K562 (cell line): ENCODE data around the gene SARS1. TPM values are rescaled to one million over a fixed set of nuclear protein-coding genes. Genes with fewer than 3 reads are reported as not detected.

Source experiments
- ARID1B ChIP-seq: fragments of 450-650 bp; IDR thresholded peaks from 2 replicates; pipeline ENCODE4 v1.6.1; 2016; ENCODE audit warnings: antibody characterized with exemption, mild to moderate bottlenecking, inconsistent platforms
- BRD4 ChIP-seq: fragments of 200-600 bp; sonication (generic); IDR thresholded peaks from 2 replicates; pipeline ENCODE4 v1.6.1; 2017; ENCODE audit warnings: inconsistent platforms
- C11orf30 ChIP-seq: fragments of 450-650 bp; IDR thresholded peaks from 2 replicates; pipeline ENCODE4 v1.6.1; 2016; ENCODE audit warnings: low read depth, mild to moderate bottlenecking
- CBFA2T3 ChIP-seq: fragments of 450-650 bp; IDR thresholded peaks from 2 replicates; pipeline ENCODE4 v1.6.1; 2017
- ESRRB ChIP-seq: fragments of 250-450 bp; sonication (Bioruptor Pico); IDR thresholded peaks from 2 replicates; pipeline ENCODE4 v1.5.0; 2020; ENCODE audit warnings: mild to moderate bottlenecking, moderate library complexity, borderline replicate concordance
- FOXA1 ChIP-seq: fragments of 450-650 bp; IDR thresholded peaks from 2 replicates; pipeline ENCODE4 v1.6.1; 2016; ENCODE audit warnings: mild to moderate bottlenecking, borderline replicate concordance
- GATAD2B ChIP-seq: fragments of 450-650 bp; IDR thresholded peaks from 2 replicates; pipeline ENCODE4 v1.6.1; 2017; ENCODE audit warnings: mild to moderate bottlenecking, borderline replicate concordance
- KLF6 ChIP-seq: fragments of 250-450 bp; sonication (Bioruptor Pico); IDR thresholded peaks from 2 replicates; pipeline ENCODE4 v1.4.0; 2020; ENCODE audit warnings: mild to moderate bottlenecking, moderate library complexity, borderline replicate concordance
- MCM3 ChIP-seq: fragments of 450-650 bp; IDR thresholded peaks from 2 replicates; pipeline ENCODE4 v1.6.1; 2016
- NFATC3 ChIP-seq: fragments of 450-650 bp; IDR thresholded peaks from 2 replicates; pipeline ENCODE4 v1.6.1; 2017; ENCODE audit warnings: mild to moderate bottlenecking
- PRPF4 ChIP-seq: fragments of 200-400 bp; formaldehyde crosslinking; IDR thresholded peaks from one replicate; pipeline ENCODE4 v1.6.1; 2017; ENCODE audit warnings: low read length, low read depth, mild to moderate bottlenecking; ENCODE audit not compliant: insufficient read depth, poor library complexity, severe bottlenecking
- RHOXF2B ChIP-seq: fragments of 250-450 bp; sonication (Bioruptor Pico); conservative IDR thresholded peaks from 2 replicates; pipeline ENCODE4 v1.5.1; 2021
- SLC30A9 ChIP-seq: fragments of 250-450 bp; sonication (Bioruptor Pico); IDR thresholded peaks from 2 replicates; pipeline ENCODE4 v1.8.0; 2022; ENCODE audit warnings: mild to moderate bottlenecking, moderate library complexity
- SP2 ChIP-seq: IDR thresholded peaks from 2 replicates; pipeline ENCODE4 v1.6.1; 2011; ENCODE audit warnings: mild to moderate bottlenecking, low read depth, low read length, moderate library complexity; ENCODE audit not compliant: poor library complexity, severe bottlenecking; ENCODE audit errors: extremely low read depth
- TAL1 ChIP-seq: fragments of 450-650 bp; IDR thresholded peaks from 2 replicates; pipeline ENCODE4 v1.6.1; 2016; ENCODE audit warnings: mild to moderate bottlenecking
- U2AF2 ChIP-seq: fragments of 200-400 bp; formaldehyde crosslinking; optimal IDR thresholded peaks from 2 replicates; pipeline ENCODE3; 2017; ENCODE audit warnings: low read depth, mild to moderate bottlenecking, low read length
- YBX1 ChIP-seq: fragments of 450-650 bp; IDR thresholded peaks from 2 replicates; pipeline ENCODE4 v1.7.1; 2016; ENCODE audit warnings: mild to moderate bottlenecking
- ZNF431 ChIP-seq: sonication (generic); formaldehyde crosslinking; IDR thresholded peaks from 2 replicates; pipeline ENCODE4 v1.8.0; 2022; ENCODE audit warnings: mild to moderate bottlenecking, missing genetic modification reagents
- polyA plus RNA-seq, 8 experiments: library from polyadenylated mRNA; depleted of rRNA in 4 of 8; stranded (reverse) in 5 of 8; unstranded in 3 of 8; fragments of >200 nt; fragmentation: Nextera tagmentation in 2 of 8; fragmentation: Illumina TruSeq in 1 of 8; extraction: Ambion mirVana in 2 of 8; extraction: Trizol in 1 of 8; gene quantifications; 2 replicates each; pipeline versions ENCODE4 v1.2.1 to v1.2.3, GENCODE V29; 2011 to 2014; ENCODE audit warnings: inconsistent platforms in 1 of 8, missing spikeins in 1 of 8
- total RNA-seq, 7 experiments: library from RNA; depleted of rRNA in 6 of 7; stranded (reverse); fragments of >200 nt in 6 of 7; fragmentation: Illumina TruSeq in 2 of 7; extraction: Trizol in 2 of 7; gene quantifications; 2 replicates each; pipeline versions ENCODE4 v1.2.1 to v1.2.3, GENCODE V29; 2011 to 2021; ENCODE audit warnings: low replicate concordance in 1 of 7
- TF ChIP-seq, protein P1 (sequence below): sonication (generic); formaldehyde crosslinking; IDR thresholded peaks from 2 replicates; pipeline ENCODE4 v1.8.0; 2022; ENCODE audit warnings: missing genetic modification reagents, mild to moderate bottlenecking, borderline replicate concordance
- TF ChIP-seq, protein P2 (sequence below): fragments of 200-400 bp; formaldehyde crosslinking; IDR thresholded peaks from 2 replicates; pipeline ENCODE4 v1.6.1; 2017; ENCODE audit warnings: mild to moderate bottlenecking, low read depth, low read length, moderate library complexity
- TF ChIP-seq, protein P3 (sequence below): fragments of 450-650 bp; formaldehyde crosslinking; conservative IDR thresholded peaks from 2 replicates; pipeline ENCODE4 v1.4.0; 2022; ENCODE audit warnings: mild to moderate bottlenecking, missing genetic modification characterization
- TF ChIP-seq, protein P4 (sequence below), 2 experiments: fragments of 200-800 bp in 1 of 2; sonication (Bioruptor generic) in 1 of 2; sonication (generic) in 1 of 2; formaldehyde crosslinking in 1 of 2; IDR thresholded peaks in 1 of 2; conservative IDR thresholded peaks in 1 of 2; 2 replicates each; pipeline versions ENCODE4 v1.5.0 to v1.6.1; 2016 to 2020; ENCODE audit warnings: missing compliant biosample characterization in 1 of 2, missing genetic modification characterization in 1 of 2, missing genetic modification reagents in 1 of 2

SARS1 gene
- total and polyA plus RNA-seq, 9 of the 15 experiments (the other 6 are each of a cell fraction or from before 2014, with no cell fraction given) = 221 to 623 (median 254) TPM

DNA sequence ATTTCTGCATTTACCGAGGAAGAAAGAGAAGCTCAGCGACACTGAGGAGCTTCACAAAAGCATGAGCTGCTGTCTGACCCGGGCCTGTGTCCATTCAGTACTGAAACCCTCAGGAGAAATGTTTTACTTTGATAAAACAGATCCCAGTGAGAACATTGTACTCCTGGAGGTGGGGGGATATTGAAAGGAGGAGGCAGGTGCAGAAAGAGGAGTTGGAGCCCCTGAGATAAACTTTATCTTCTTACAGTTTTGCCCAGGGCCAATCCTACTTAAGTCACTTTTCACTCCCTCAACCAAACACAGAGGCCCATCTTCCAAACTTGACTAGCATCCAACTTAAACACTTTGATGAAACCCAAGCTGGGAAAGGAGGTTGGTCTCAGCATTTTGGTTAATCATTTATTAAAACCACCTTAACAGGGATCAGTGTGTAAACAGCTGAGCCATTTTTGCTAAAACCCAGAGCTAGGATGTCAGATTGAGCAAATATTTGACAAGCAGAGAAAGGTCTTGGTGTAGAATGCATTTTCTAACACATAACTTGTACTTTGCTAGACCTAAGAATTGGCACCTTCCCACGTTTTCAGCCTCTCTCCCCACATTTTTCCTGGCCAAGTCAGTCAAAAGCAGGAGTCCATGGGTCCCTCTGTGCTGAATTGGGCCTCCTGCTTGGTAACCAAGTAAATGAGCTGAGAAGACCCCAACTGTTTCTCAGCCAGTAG lies 32.5 kb upstream of the SARS1 start (continued):
- no peak for TF ChIP-seq RHOXF2B (CRISPR knock-in tag)
- TF ChIP-seq PRPF4 = no peak
- TF ChIP-seq, protein P1, sequence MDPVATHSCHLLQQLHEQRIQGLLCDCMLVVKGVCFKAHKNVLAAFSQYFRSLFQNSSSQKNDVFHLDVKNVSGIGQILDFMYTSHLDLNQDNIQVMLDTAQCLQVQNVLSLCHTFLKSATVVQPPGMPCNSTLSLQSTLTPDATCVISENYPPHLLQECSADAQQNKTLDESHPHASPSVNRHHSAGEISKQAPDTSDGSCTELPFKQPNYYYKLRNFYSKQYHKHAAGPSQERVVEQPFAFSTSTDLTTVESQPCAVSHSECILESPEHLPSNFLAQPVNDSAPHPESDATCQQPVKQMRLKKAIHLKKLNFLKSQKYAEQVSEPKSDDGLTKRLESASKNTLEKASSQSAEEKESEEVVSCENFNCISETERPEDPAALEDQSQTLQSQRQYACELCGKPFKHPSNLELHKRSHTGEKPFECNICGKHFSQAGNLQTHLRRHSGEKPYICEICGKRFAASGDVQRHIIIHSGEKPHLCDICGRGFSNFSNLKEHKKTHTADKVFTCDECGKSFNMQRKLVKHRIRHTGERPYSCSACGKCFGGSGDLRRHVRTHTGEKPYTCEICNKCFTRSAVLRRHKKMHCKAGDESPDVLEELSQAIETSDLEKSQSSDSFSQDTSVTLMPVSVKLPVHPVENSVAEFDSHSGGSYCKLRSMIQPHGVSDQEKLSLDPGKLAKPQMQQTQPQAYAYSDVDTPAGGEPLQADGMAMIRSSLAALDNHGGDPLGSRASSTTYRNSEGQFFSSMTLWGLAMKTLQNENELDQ (CRISPR knock-in tag) = no peak
- TF ChIP-seq YBX1 = no peak
- no peak for TF ChIP-seq ESRRB (CRISPR knock-in tag)
- TF ChIP-seq MCM3 = no peak
- TF ChIP-seq FOXA1 = no peak
- TF ChIP-seq TAL1 = peak; percentile 70; the same call in 1 of the 2 replicates
- TF ChIP-seq ARID1B = peak; percentile 84
- TF ChIP-seq CBFA2T3 = peak; percentile 93
- no peak for TF ChIP-seq U2AF2
- TF ChIP-seq NFATC3 = no peak
- TF ChIP-seq, protein P2, sequence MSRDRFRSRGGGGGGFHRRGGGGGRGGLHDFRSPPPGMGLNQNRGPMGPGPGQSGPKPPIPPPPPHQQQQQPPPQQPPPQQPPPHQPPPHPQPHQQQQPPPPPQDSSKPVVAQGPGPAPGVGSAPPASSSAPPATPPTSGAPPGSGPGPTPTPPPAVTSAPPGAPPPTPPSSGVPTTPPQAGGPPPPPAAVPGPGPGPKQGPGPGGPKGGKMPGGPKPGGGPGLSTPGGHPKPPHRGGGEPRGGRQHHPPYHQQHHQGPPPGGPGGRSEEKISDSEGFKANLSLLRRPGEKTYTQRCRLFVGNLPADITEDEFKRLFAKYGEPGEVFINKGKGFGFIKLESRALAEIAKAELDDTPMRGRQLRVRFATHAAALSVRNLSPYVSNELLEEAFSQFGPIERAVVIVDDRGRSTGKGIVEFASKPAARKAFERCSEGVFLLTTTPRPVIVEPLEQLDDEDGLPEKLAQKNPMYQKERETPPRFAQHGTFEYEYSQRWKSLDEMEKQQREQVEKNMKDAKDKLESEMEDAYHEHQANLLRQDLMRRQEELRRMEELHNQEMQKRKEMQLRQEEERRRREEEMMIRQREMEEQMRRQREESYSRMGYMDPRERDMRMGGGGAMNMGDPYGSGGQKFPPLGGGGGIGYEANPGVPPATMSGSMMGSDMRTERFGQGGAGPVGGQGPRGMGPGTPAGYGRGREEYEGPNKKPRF = no peak
- no peak for TF ChIP-seq KLF6 (CRISPR knock-in tag)
- TF ChIP-seq C11orf30 = no peak
- TF ChIP-seq, protein P3, sequence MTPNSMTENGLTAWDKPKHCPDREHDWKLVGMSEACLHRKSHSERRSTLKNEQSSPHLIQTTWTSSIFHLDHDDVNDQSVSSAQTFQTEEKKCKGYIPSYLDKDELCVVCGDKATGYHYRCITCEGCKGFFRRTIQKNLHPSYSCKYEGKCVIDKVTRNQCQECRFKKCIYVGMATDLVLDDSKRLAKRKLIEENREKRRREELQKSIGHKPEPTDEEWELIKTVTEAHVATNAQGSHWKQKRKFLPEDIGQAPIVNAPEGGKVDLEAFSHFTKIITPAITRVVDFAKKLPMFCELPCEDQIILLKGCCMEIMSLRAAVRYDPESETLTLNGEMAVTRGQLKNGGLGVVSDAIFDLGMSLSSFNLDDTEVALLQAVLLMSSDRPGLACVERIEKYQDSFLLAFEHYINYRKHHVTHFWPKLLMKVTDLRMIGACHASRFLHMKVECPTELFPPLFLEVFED (CRISPR knock-in tag) = no peak
- TF ChIP-seq SP2 = no peak
- no peak for TF ChIP-seq BRD4
- TF ChIP-seq SLC30A9 (CRISPR knock-in tag) = no peak
- no peak for TF ChIP-seq ZNF431 (CRISPR knock-in tag)
- TF ChIP-seq, protein P4, sequence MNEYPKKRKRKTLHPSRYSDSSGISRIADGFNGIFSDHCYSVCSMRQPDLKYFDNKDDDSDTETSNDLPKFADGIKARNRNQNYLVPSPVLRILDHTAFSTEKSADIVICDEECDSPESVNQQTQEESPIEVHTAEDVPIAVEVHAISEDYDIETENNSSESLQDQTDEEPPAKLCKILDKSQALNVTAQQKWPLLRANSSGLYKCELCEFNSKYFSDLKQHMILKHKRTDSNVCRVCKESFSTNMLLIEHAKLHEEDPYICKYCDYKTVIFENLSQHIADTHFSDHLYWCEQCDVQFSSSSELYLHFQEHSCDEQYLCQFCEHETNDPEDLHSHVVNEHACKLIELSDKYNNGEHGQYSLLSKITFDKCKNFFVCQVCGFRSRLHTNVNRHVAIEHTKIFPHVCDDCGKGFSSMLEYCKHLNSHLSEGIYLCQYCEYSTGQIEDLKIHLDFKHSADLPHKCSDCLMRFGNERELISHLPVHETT (CRISPR knock-in tag; conservative IDR thresholded peaks at IDR 0.05 in 1 of 2, IDR thresholded peaks at IDR 0.05 in 1 of 2) = no peak
- TF ChIP-seq GATAD2B = 0 out of 2 replicates have a peak, but pooled peaks have one; percentile 53
